GM12873 (cell line): ENCODE measurements around the gene MAN1C1.

Experiments used
- TF ChIP-seq, protein P1 (sequence below): IDR thresholded peaks from 2 replicates; pipeline ENCODE4 v1.5.1; 2012; ENCODE audit warnings: low read depth, mild to moderate bottlenecking, moderate library complexity, low read length, control low read depth; ENCODE audit not compliant: insufficient read depth; ENCODE audit errors: missing control alignments

The MAN1C1 gene

DNA sequence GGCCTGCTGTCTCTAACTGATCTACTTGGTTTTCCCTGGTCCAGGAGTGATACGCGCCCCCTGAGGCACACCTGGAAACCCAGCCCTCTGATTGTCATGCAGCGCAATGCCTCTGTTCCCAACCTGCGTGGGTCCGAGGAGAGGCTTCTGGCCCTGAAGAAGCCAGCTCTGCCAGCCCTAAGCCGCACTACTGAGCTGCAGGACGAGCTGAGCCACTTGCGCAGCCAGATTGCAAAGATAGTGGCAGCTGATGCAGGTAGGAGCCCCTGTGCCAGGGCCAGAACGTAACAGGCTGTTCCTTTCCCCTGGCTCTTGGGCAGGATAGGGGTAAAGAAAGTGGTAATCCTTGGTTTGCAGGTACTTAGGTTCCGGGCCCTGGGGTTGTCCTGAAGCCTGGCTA, 210.0 kb downstream of the MAN1C1 start:
- TF ChIP-seq, protein P1, sequence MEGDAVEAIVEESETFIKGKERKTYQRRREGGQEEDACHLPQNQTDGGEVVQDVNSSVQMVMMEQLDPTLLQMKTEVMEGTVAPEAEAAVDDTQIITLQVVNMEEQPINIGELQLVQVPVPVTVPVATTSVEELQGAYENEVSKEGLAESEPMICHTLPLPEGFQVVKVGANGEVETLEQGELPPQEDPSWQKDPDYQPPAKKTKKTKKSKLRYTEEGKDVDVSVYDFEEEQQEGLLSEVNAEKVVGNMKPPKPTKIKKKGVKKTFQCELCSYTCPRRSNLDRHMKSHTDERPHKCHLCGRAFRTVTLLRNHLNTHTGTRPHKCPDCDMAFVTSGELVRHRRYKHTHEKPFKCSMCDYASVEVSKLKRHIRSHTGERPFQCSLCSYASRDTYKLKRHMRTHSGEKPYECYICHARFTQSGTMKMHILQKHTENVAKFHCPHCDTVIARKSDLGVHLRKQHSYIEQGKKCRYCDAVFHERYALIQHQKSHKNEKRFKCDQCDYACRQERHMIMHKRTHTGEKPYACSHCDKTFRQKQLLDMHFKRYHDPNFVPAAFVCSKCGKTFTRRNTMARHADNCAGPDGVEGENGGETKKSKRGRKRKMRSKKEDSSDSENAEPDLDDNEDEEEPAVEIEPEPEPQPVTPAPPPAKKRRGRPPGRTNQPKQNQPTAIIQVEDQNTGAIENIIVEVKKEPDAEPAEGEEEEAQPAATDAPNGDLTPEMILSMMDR: no peak

DNA sequence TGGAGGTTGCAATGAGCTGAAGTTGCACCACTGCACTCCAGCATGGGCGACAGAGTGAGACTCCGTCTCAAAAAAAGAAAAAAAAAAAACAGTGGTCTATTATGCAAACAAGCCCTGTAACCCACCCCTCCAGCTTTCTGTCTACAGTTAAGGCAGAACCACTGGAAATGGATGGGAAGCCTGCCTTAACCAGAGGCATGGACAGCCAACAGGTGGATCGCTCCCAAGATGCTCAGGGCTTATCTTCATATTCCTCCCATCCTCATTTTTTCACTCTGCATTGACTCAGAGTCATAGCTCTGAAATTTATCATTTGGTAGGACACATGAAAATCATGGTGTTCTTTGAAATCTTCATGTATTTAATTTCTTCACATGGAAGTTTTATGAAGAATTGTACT, 211.9 kb downstream of the MAN1C1 start:
- TF ChIP-seq, protein P1: no peak

DNA sequence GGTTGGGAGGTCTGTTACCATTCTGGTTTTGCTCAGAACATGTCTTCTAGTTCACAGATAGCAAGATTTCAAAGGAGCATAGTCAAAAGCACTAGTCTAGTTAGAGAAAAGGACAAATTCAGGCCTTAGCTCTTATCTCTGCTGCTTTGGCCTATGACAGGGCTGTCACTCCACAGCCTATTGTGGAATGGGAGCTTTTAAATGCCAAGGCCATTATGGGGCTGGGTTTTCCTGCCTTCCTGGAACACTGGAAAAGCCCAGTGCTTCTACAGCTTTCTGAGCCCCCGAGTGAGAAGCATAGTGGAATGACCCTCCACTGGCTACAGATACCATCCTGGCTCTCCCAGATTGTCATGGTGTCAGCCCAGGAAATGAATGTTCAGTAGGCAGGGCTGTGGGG, 212.5 kb downstream of the MAN1C1 start:
- TF ChIP-seq, protein P1: no peak

DNA sequence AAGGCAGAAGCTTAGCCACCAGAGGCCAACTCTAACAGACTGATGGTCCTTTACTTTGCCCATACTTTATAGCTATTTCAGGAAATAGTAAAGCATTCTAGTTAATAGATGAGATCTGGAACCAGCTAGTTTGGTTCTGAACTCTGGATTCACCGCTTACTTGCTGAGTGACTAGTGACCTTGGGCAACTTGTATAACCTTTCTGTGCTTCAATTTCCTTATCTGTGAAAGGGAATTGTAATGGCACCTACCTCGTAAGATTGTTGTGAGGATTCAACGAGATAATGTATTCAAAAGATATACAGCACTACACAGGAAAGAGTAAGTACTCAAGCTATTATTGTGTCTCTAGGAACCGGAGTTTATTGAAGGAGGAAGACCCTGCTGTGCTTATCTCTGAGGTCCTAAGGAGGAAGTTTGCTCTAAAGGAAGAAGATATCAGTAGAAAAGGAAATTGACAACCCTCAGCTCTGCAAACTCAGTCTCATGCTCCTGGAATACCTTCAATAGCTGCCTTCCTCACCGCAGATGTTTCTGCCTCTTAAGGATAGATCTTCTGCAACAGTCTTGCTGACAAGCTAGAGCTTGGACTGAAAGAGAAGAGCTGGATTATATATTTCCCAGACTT, 215.1 kb downstream of the MAN1C1 start:
- TF ChIP-seq, protein P1: no peak

DNA sequence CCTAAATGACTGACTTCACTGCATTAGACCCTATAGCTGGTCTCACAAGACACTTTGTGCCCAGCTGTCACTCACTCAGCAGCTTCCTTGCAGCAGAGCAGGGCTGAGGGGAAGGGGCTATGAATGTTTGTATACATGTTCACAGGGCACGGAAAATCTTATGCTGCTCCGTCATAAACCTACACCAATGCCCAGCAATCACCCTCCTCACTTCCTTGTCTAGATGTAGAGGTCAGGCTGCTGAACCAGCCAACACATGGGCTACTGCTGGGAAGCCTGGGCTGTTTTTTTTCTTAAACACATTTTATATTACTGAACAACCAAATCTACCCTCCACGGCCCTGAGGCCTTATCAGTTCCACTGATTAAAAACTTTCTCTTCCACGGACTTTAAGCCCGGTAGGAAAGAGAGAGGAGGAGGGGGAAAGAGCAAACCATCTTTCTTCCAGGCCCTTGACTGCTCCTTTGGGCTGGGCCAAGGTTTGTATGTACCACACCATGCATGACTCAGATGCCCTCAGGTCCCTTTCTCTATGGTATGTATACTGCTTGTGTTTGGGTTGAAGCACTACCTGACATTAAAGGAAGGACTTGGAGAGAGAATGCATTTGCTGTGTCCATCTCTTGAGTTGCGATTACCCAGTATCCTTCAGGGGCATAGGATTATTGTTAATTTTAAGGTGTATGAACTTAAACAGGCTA, 215.9 kb downstream of the MAN1C1 start:
- TF ChIP-seq, protein P1: no peak

DNA sequence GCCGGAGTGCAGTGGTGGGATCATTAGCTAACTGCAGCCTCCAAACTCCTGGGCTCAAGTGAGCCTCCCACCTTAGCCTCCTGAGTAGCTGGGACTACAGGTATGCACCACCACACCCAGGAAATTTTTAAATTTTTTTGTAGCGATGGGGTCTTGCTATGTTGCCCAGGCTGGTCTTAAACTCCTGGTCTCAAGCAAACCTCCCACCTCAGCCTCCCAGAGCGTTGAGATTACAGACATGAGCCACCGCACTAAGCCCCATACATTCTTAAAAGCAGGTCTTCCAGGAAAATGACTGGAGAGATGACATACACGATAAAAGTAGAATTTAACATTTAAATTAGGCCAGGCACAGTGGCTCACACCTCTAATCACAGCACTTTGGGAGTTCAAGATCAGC, 216.6 kb downstream of the MAN1C1 start:
- TF ChIP-seq, protein P1: no peak
